Fibroblast of peridontal ligament (primary cell): ENCODE data around the gene SIRT6.
"Not testable (repeated sequence)": the region's sequence is repeated elsewhere in the genome, so short reads cannot be mapped to it uniquely, and the experiment has no call there.

ENCODE experiments used
- DNase-seq: peaks from one replicate; pipeline ENCODE4 v3.0.0-alpha.2; 2010; ENCODE audit errors: extremely low read depth

The SIRT6 gene

DNA sequence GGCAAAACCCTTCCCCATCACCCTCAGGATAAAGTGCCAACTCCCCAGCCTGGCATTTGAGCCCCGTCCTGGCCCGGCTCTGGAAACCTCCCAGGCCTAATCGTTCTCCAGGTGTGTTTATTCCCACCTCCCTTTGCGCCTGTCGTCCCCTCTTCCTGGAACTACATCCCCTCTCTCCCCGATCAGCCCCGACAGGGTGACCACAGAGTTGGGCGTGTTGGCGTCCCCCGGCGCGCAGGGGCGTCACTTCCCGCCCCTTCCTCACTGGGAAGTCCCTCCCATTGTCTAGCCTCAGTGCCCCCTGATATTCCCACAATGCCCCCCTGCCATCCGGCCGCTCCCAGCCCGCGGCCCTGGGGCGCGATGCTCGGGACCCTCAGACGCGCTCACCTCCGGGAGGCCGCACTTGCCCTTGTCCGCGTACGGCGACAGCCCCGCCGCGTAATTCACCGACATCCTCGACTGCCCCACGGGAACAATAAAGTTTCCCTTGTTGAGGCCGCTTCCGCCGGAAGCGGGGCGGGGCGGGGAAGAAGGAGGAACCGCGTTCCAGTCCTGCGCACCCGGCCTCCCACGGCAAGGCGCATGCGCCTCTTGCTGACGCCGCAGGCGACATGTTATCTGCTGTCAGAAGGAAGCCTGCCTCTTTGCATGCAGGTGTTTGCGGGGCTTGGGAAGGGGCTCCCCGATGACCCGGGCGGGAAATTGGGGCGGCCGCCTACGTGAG is at the start of gene SIRT6, which contains the start of gene ANKRD24:
Gene SIRT6 (minus strand): TSS at position 480 of the 727 bp plus-strand sequence. CDS start 24 bp downstream, at position 456.
Gene ANKRD24 (plus strand): TSS at position 606 of the 727 bp plus-strand sequence. CDS start 3,737 bp downstream, outside the sequence.
- DNase-seq = peak; percentile 91

DNA sequence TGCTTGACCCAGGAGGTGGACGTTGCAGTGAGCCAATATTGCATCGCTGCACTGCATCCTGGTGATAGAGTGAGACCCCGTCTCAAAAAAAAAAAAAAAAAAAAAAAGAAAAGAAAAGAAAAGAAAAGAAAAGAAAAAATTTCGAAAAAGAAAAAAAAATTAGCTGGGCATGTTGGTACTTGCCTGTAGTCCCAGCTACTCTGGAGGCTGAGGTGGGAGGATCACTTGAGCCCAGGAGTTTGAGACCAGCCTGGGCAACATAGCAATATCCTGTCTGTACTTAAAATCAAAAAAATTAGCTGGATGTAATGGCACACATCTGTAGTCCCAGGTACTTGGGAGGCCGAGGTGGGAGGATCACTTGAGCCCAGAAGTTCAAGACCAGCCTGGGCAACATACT is 49.8 kb upstream of the SIRT6 start:
- not testable (repeated sequence) for DNase-seq

DNA sequence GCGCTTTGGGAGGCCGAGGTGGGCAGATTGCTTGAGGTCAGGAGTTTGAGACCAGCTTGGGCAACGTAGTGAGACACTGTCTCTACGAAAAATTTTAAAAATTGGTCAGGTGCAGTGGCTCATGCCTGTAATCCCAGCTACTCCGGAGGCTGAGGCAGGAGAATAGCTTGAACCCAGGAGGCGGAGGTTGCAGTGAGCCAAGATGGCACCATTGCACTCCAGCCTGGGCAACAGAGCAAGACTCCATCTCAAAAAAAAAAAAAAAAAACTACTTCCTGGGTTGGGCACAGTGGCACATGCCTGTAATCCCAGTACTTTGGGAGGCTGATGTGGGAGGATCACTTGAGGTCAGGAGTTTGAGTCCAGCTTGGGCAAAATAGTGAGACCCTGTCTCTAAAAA is 49.2 kb upstream of the SIRT6 start:
- DNase-seq = not testable (repeated sequence)

GRCh38 chr19:4230237-4230636 is 47.9 kb upstream of the SIRT6 start:
- DNase-seq = not testable (repeated sequence)

DNA sequence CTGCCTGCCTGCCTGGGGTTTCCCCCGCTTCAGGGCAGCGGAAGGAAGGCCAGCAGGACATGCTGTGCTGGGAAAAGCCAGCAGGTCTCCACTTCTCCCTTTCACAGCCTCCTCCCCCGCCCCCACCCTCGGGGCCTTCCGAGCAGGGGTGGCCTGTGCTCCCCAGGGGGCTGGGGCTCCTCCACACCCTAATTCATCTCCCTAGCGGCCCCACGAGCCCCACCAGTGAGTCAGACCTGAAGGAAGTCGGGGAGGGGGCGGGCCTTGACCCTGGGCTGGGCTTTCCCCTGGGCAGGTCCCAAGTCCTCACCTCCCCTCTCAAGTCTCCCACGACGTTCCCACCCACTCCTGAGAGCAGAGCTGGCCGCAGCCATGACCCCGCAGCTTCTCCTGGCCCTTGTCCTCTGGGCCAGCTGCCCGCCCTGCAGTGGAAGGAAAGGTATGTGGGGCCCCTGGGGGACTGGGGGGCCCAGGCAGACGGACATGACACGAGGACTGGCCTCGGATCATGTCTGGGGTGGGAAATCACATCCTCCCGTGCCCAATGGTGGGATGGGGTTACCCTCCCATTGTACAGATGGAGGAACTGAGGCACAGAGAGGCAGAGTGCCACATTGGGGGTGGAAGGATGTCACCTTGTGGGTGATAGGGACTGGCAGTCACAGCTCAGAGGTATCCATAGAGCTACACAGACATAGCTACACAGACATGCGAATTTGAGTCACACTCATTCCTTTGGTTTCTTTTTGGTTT is 47.0 kb upstream of the SIRT6 start, which contains the start of gene EBI3:
Gene EBI3 (plus strand): TSS at position 345 of the 753 bp plus-strand sequence. CDS start 28 bp downstream, at position 373.
- no peak for DNase-seq

DNA sequence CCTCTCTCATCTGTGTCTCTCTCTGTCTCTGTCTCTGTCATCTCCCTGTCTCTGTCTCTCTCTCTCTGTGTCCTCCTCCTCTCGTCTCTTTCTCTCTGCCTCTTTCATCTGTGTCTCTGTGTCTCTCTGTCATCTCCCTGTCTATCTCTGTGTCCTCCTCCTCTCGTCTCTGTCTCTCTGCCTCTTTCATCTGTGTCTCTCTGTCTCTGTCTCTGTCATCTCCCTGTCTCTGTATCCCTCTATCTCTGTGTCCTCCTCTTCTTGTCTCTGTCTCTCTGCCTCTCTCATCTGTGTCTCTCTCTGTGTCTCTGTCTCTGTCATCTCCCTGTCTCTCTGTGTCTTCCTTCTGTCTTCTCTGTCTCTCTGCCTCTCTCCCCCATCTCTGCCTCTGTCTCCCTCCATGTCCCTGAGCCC is 46.4 kb upstream of the SIRT6 start:
- no peak for DNase-seq

GRCh38 chr19:4227771-4228170 is 45.4 kb upstream of the SIRT6 start:
- no peak for DNase-seq

DNA sequence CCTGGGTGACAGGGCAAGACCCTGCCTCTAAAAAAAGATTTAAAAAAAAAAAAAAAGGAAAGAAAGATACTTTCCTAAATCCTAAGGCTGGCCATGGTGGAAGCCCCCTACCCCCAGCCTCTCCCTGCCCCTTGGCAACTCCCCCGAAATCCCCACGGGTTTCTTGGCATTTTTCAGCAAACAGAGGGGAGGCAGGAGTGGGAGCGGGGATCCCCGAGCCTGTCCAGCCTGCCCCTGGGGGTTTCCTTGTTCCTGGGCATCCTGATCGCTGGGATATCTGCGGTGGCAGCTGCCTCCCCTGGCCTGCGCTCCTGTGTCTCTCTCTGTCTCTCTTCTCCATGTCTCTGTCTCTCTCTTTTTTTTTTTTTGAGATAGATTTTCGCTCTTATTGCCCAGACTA is 43.5 kb upstream of the SIRT6 start:
- no peak for DNase-seq

- no peak for DNase-seq
These were observed 42.1 kb upstream of the SIRT6 start for GRCh38 chr19:4224470-4224869.

- DNase-seq = no peak
These were observed 37.8 kb upstream of the SIRT6 start for GRCh38 chr19:4220188-4220587.

DNA sequence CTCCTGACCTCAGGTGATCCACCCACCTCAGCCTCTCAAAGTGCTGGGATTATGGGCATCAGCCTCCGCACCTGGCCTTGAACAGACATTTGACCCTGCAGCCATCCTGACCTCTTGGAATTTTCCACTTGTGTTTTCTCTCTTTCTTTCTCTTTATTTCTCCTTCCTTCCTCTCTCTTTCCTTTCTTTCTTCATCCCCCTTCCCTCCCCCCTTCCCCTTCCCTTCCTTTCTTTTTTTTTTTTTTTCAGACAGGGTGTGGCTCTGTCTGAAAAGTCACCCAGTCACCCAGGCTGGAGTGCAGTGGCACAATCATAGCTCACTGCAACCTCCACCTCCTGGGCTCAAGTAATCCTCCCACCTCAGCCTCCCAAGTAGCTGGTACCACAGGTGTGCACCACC is 36.2 kb upstream of the SIRT6 start:
- not testable (repeated sequence) for DNase-seq

GRCh38 chr19:4217429-4218264 is 35.3 kb upstream of the SIRT6 start:
- DNase-seq = no peak

DNA sequence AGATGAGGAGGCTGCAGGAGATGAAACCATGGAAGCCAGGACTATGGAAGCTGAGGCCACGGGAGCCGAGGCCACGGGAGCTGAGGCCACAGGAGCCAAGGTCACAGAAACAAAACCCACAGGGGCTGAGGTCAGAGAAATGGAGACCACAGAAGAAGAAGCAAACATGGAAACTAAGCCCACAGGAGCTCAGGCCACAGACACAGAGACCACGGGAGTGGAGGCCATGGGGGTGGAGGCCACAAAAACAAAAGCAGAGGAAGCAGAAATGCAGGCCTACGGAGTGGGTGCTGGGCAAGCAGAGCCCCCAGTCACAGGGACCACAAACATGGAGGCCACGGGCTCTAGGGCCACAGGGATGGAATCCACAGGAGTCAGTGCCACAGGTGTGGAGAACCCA is 34.5 kb upstream of the SIRT6 start:
- no peak for DNase-seq

DNA sequence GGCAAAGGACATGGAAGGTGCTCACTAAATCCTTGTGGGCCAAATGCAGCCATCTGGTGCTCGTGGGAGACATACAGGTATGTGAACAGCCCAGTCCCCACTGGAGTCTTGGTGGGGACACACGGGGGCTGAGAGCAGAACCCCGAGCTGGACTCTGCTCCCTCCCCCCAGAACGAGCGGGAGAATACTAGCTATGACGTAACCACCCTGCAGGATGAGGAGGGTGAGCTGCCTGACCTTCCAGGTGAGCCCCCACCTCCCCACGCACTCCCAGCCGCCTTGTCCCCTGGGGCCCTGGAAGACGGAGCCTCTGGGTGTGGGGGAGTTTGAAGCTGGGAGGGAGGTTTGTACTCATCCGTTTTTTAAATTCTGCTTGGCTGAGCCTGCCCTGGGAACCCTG is 33.4 kb upstream of the SIRT6 start:
- no peak for DNase-seq

- no peak for DNase-seq
These were observed 30.8 kb upstream of the SIRT6 start for GRCh38 chr19:4213116-4213515.

DNA sequence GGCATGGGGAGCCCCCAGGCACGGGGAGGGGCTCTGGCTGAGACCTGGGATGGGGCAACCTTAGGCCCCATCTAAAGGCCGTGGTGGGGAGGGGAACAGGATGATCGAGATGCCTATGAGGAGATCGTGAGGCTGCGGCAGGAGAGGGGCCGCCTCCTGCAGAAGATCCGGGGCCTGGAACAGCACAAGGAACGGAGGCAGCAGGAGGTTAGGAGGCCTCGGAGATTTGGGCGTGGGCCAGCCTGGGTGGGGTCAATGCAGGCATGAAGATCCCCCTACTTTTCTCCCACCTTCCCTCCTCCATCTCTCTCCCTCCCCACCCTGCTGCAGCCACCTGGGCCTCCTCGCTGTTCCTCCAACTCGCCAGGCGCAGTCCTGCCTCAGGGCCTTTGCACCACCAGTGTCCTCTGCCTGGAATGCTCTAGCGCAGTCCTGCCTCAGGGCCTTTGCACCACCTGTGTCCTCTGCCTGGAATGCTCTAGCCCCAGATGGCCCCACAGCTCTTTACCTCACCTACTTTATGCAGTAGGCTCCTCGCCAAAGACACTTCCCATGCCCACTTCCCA is 27.9 kb upstream of the SIRT6 start:
- DNase-seq = no peak

GRCh38 chr19:4208385-4209094 is 26.2 kb upstream of the SIRT6 start:
- DNase-seq = peak; percentile 10

DNA sequence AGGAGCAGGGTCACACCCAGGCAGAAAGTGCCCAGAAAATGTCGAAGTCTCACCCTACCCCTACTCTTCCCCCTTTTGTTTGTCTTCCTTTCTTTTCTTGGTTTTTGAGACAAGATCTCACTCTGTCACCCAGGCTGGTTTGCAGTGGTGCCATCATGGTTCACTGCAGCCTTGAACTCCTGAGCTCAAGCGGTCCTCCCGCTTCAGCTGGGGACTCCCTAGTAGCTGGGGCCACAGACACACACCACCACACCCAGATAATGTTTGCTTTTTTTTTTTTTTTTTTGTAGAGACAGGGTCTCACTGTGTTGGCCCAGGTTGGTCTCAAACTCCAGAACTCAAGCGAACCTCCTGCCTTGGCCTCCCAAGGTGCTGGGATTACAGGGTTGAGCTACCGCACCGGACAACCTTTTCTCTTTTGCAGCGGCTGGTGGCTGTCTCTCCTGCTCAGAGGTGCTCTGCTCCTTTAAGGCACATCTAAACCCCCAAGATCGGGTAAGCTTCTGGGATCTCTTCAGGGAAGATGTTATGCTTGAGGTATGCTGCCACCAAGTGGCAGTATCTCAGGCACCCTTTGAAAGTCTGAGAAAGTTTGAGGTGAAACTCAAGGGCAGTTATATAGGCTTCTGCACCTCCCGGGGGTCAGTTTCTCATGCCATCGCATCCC is 24.6 kb upstream of the SIRT6 start:
- peak; percentile 54 for DNase-seq

DNA sequence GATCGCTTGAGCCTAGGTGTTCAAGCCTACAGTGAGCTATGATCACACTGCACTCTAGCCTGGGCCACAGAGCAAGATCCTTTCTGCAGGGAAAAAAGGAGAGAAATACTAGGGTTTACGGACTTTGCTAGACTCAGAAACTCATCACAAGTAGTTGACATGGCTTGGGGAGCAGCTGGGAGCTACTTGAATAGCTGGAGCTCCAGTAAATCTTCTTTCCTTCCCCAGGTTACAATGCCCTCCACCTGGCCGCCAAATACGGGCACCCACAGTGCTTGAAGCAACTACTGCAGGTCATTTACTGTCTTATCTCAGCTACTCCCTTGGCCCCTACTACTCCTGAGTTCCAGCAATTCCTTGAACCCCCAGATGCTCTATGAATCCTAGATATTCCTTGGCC is 19.4 kb upstream of the SIRT6 start:
- no peak for DNase-seq

- no peak for DNase-seq
These were observed 18.7 kb upstream of the SIRT6 start for GRCh38 chr19:4200940-4201542.
